AG04450 (cell line): ENCODE results near the gene DIABLO. TPM values are rescaled to one million over a fixed set of nuclear protein-coding genes. Genes with fewer than 3 reads are reported as not detected.
"Not testable (repeated sequence)": the region's sequence is repeated elsewhere in the genome, so short reads cannot be mapped to it uniquely, and the experiment has no call there.

Experiments
- CTCF ChIA-PET: fragments of 300-600, 350-600 bp; formaldehyde crosslinking; extraction: SDS; loops from one replicate; lab custom pipeline; 2022; ENCODE audit warnings: antibody characterized with exemption, inconsistent platforms; lab: Charles Lee
- POLR2A ChIA-PET: fragments of 350-600 bp; formaldehyde crosslinking; extraction: SDS; loops from one replicate; lab custom pipeline; 2021; ENCODE audit warnings: antibody characterized with exemption, inconsistent platforms; lab: Yijun Ruan, JAX
- DNase-seq: peaks from one replicate; pipeline ENCODE4 v3.0.0-alpha.2; 2011; ENCODE audit warnings: low read depth, low spot score
- H3K27ac ChIP-seq: one replicate; pipeline ENCODE4 v1.5.1; 2012; ENCODE audit warnings: low read depth, low read length, control low read depth
- H3K27me3 ChIP-seq: one replicate; pipeline ENCODE4 v1.6.0; 2012; ENCODE audit warnings: low read length; ENCODE audit not compliant: control insufficient read depth, insufficient read depth
- H3K4me3 ChIP-seq: 2 replicates; pipeline ENCODE4 v1.5.1; 2011; ENCODE audit warnings: mild to moderate bottlenecking, low read depth, low read length, control low read depth
- H3K9me3 ChIP-seq: 2 replicates; pipeline ENCODE4 v1.5.1; 2012; ENCODE audit warnings: low read length; ENCODE audit not compliant: control insufficient read depth, insufficient read depth
- CTCF ChIP-seq: IDR thresholded peaks from 2 replicates; pipeline ENCODE4 v1.5.1; 2011; ENCODE audit warnings: low read depth, low read length, control low read depth, inconsistent platforms
- polyA plus RNA-seq: library from polyadenylated mRNA; depleted of rRNA; stranded (reverse); fragments of >200 nt; gene quantifications from 2 replicates; pipeline ENCODE4 v1.2.3, GENCODE V29; 2011

The DIABLO gene
- polyA plus RNA-seq, 1 experiment = 59.6 TPM

DNA sequence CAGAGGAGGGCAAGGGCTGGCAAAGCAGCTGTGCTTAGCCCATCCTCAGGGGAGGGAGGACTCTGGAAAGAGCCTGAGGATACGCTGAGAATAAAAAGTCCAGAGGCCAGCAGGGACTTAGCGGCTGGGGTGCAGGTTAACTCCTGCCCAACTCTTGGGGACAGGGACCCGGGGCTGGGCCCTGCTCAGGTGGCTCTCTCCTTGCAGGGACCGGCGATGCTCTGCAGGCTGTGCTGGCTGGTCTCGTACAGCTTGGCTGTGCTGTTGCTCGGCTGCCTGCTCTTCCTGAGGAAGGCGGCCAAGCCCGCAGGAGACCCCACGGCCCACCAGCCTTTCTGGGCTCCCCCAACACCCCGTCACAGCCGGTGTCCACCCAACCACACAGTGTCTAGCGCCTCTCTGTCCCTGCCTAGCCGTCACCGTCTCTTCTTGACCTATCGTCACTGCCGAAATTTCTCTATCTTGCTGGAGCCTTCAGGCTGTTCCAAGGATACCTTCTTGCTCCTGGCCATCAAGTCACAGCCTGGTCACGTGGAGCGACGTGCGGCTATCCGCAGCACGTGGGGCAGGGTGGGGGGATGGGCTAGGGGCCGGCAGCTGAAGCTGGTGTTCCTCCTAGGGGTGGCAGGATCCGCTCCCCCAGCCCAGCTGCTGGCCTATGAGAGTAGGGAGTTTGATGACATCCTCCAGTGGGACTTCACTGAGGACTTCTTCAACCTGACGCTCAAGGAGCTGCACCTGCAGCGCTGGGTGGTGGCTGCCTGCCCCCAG is 19.6 kb downstream of the DIABLO start:
- H3K27me3 ChIP-seq = peaks cover 10% of the 10 kb centered on the region
- DNase-seq = no peak
- ChIA-PET CTCF (no interaction called here), POLR2A (interaction anchor here (0.6 to 0.8 kb wide), 3 partner anchors 13 to 20 kb away, joined by 3 to 4 read pairs (median 3); partner anchors contain the start of gene DIABLO)
- no peak overlapping the region for H3K27ac ChIP-seq
- no peaks in the 10 kb centered on the region; the same call in 1 of the 2 replicates for H3K9me3 ChIP-seq
- TF ChIP-seq CTCF = no peak
- no peak overlapping the region for H3K4me3 ChIP-seq

DNA sequence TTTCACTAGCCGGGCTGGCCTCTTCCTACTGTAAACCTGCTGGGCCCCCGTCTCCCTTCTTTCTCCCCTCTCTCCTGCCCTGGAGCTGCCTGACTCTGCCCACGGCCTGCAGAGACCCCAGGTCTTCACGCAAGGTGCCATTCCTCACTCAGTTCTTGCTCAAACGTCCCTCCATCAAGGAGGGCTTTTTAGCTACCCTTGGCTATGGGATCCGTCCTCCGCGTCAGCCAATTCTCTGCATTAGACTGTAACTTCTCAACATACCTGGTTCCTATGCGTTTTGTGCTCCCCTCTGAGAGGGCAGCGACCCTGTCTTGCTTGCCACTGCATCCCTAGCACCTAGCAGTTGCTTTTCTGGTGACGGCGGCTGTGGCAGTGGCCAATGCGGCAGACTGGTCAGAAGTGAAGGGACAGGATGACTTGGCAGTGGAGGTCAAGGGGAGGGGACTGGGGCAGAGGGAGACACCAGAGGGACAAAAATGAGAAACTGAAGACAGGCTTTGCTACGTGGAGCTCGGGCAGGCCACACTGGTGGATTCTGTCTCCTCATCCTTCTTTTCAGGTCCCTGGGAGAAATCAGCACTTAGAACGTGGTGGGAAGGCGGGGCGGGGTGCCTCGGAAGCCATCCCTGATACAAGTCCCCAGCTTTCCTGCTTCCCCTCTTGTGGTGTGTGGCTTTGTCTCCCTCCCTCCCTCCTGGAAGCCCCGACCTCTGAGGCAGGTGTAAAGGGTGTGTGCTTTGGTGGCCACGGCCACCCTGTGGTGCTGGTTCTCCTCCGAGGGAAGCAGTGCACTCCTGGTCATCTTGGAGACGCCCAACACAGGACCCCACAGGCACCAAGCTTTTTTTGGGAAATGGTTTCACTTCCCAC is 20.6 kb downstream of the DIABLO start:
- Histone ChIP-seq H3K9me3 (no peaks in the 10 kb centered on the region; the same call in 1 of the 2 replicates), H3K27me3 (peaks cover 10% of the 10 kb centered on the region), H3K27ac (no peak overlapping the region), H3K4me3 (no peak overlapping the region)
- no peak for DNase-seq
- no peak for TF ChIP-seq CTCF
- ChIA-PET POLR2A (interaction anchor here (0.5 to 0.8 kb wide), 5 partner anchors 9 to 185 kb away, joined by 3 to 4 read pairs (median 3); partner anchors contain the start of gene DIABLO), CTCF (no interaction called here)

- POLR2A ChIA-PET = interaction anchor here (0.5 kb wide), 1 partner anchor 185 kb away, joined by 3 read pairs; no protein-coding TSS in a partner anchor
- peaks cover 10% of the 10 kb centered on the region for H3K27me3 ChIP-seq
- CTCF ChIA-PET = no interaction called here
- no peak overlapping the region for H3K27ac ChIP-seq
- H3K9me3 ChIP-seq = no peaks in the 10 kb centered on the region; the same call in 1 of the 2 replicates
- H3K4me3 ChIP-seq = peak overlapping the region; percentile 64
- no peak for TF ChIP-seq CTCF
- no peak for DNase-seq
These were observed 21.4 kb downstream of the DIABLO start for GRCh38 chr12:122204167-122205052.

DNA sequence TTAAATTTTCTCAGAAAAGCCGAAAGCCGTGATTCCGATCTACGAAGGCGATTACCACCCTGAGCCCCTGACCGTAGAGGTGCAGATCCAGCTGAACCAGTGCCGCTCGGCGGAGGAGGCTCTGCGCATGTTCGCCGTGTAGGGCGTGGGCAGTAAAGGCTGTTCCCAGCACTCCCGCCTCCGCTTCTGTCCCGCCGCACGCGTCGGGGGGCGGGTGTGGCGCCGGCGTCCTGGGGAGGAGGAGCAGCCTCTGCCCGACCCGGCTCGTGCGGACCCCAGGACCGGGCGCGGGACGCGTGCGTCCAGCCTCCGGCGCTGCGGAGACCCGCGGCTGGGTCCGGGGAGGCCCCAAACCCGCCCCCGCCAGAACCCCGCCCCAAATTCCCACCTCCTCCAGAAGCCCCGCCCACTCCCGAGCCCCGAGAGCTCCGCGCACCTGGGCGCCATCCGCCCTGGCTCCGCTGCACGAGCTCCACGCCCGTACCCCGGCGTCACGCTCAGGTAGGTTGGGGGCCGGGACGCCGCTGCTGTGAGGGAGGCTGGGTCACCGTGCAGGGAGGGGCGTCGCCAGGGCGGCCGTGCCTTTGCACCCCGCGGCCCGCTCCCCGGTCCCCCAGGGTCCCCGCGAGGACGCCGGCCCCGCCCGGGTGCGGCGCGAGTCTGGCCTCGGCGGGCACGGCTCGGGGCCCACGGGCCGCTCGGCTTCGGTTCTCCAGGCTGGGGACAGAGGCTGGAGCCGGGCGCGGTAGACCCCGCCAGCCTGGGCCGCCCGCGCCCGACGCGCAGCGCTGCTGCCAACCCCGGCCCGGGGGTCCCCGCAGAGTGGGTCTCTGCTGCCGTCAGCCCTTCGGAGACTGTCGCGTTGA is 22.3 kb downstream of the DIABLO start, which contains the start of gene B3GNT4:
Gene B3GNT4, plus strand, starts transcription at position 409 of the 866 bp plus-strand sequence. CDS start 910 bp downstream, outside the sequence.
- no peak for DNase-seq
- POLR2A ChIA-PET = interaction anchor here (0.6 kb wide), 1 partner anchor 51 kb away, joined by 4 read pairs; no protein-coding TSS in a partner anchor

GRCh38 chr12:122202811-122203210 is 23.0 kb downstream of the DIABLO start:
- CTCF ChIA-PET, H3K27me3 ChIP-seq, DNase-seq, POLR2A ChIA-PET, H3K27ac ChIP-seq, H3K9me3 ChIP-seq: not testable (repeated sequence)
- H3K4me3 ChIP-seq = peak overlapping the region; percentile 64

More for the DNA sequence above, 22.3 kb downstream of the DIABLO start, which contains the start of gene B3GNT4:
- H3K9me3 ChIP-seq = no peaks in the 10 kb centered on the region; the same call in 1 of the 2 replicates
- CTCF ChIA-PET = interaction anchor here (0.6 kb wide), 1 partner anchor 150 kb away, joined by 3 read pairs; no protein-coding TSS in a partner anchor
- H3K27me3 ChIP-seq = peaks cover 10% of the 10 kb centered on the region
- TF ChIP-seq CTCF = no peak
- peak within 1 kb of the TSS; percentile 64 for H3K4me3 ChIP-seq
- no peak within 1 kb of the TSS for H3K27ac ChIP-seq
